Endothelial cell of umbilical vein (primary cell): ENCODE measurements around the gene STEAP4.

Experiments used
- CTCF ChIP-seq, 2 donors: IDR thresholded peaks; 1 replicate in 1 of 2; 2 replicates in 1 of 2; pipeline ENCODE4 v1.5.1; 2011; ENCODE audit warnings: low read length in 2 of 2, mild to moderate bottlenecking in 2 of 2, moderate library complexity in 2 of 2, control low read depth in 1 of 2, inconsistent platforms in 1 of 2, low read depth in 1 of 2; ENCODE audit not compliant: insufficient read depth in 1 of 2; ENCODE audit errors: extremely low read depth in 1 of 2
- EZH2 ChIP-seq: IDR thresholded peaks from 2 replicates; pipeline ENCODE4 v1.6.1; 2012; ENCODE audit warnings: borderline replicate concordance, low read depth, mild to moderate bottlenecking, moderate library complexity, low read length, inconsistent platforms; ENCODE audit not compliant: severe bottlenecking
- FOS ChIP-seq: IDR thresholded peaks from 2 replicates; pipeline ENCODE4 v1.6.1; 2011; ENCODE audit warnings: mild to moderate bottlenecking, low read length, moderate library complexity, borderline replicate concordance; ENCODE audit not compliant: insufficient read depth
- GATA2 ChIP-seq: IDR thresholded peaks from 2 replicates; pipeline ENCODE4 v1.7.0; 2011; ENCODE audit warnings: low read depth, mild to moderate bottlenecking, moderate library complexity, mixed read lengths, low read length; ENCODE audit not compliant: insufficient read length, insufficient read depth
- JUN ChIP-seq: IDR thresholded peaks from 2 replicates; pipeline ENCODE4 v1.6.1; 2011; ENCODE audit warnings: borderline replicate concordance, low read depth; ENCODE audit not compliant: insufficient read length, insufficient read depth
- MAX ChIP-seq: IDR thresholded peaks from 2 replicates; pipeline ENCODE4 v1.6.1; 2011; ENCODE audit not compliant: insufficient read depth, insufficient read length
- MYC ChIP-seq: IDR thresholded peaks from one replicate; pipeline ENCODE4 v1.6.1; 2011; ENCODE audit warnings: mild to moderate bottlenecking, low read depth, low read length
- POLR2A ChIP-seq: IDR thresholded peaks from 2 replicates; pipeline ENCODE4 v1.6.1; 2012; ENCODE audit warnings: low read depth, mild to moderate bottlenecking, control low read depth, low read length
- POLR2AphosphoS5 ChIP-seq: IDR thresholded peaks from 2 replicates; pipeline ENCODE4 v1.6.1; 2012; ENCODE audit warnings: low read depth, mild to moderate bottlenecking, control low read depth, low read length, moderate library complexity; ENCODE audit not compliant: insufficient read depth

- no peak for TF ChIP-seq CTCF (IDR thresholded peaks at IDR 0.05; ENCODE audit: extremely low read depth in 1 of 2, insufficient read depth in 1 of 2, low read depth in 1 of 2, low read length in 2 of 2)
- TF ChIP-seq POLR2AphosphoS5, result no peak
- no peak for TF ChIP-seq POLR2A
- TF ChIP-seq GATA2, result no peak
- TF ChIP-seq EZH2, result no peak
- no peak for TF ChIP-seq JUN
- TF ChIP-seq MYC, result no peak
- TF ChIP-seq MAX, result no peak
- no peak for TF ChIP-seq FOS
These were observed 37.1 kb downstream of the STEAP4 start for GRCh38 chr7:88269586-88269985.
